ENCODE data around the gene PANK4. TPM values are rescaled to one million over a fixed set of nuclear protein-coding genes. Genes with fewer than 3 reads are reported as not detected.
A peak's percentile ranks its signal among the peaks of the same experiment; 100 is the strongest.

The PANK4 gene
- total and polyA plus RNA-seq, 9 of the 15 experiments (the other 6 are each of a cell fraction or from before 2014, with no cell fraction given), result 0.93 to 55.6 (median 31.5) TPM

- TF ChIP-seq ZNF408 (CRISPR knock-in tag; IDR thresholded peaks at IDR 0.05; ENCODE audit: low read depth) (no peak), KDM1A (IDR thresholded peaks at IDR 0.05) (no peak)
Measured at GRCh38 chr1:2558861-2559260, 32.5 kb upstream of the PANK4 start (continued).

DNA sequence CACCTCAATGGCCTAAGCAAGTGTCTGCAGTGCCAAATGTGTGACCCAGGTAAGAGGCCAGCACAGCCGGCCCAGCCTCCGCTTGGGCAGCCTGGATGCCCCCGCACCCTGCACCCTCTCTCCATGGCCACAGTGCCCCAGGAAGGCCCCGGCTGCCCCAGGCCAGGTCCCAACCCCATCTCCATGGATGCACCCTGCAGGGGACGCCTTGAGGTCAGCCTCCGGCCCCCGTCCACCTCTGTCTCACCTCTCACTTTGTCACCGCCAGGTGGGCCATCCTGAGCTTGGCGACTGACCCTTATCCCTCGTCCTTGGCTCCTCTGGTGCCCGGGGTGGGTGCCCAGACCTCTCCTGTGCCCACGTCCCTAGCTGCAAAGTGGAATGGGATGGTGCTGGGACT is 32.0 kb upstream of the PANK4 start:
- no peaks in the 10 kb centered on the region for H3K36me3 ChIP-seq (ENCODE audit: control insufficient read depth, insufficient read depth, low read length)
- no peak for FAIRE-seq
- WGBS (ENCODE audit: insufficient coverage, low coverage, missing lambda C conversion rate), result 18% methylated on average over 12 of the region's 12 CpGs
- no TSS peak for BruUV-seq (replicated peaks)
- H3K27ac ChIP-seq (ENCODE audit: extremely low read depth, low read depth, low read length), result no peak overlapping the region
- H2AFZ ChIP-seq (ENCODE audit: low read depth, low read length), result no peak overlapping the region
- no peaks in the 10 kb centered on the region for H3K9me1 ChIP-seq (ENCODE audit: control insufficient read depth, insufficient read depth, low read length)
- H3K9ac ChIP-seq (ENCODE audit: insufficient read depth in 1 of 2, low read depth in 2 of 2, low read length in 2 of 2), result no peak overlapping the region
- DNase-seq (ENCODE audit: extremely low read depth in 1 of 4, low spot score in 3 of 4), result no peak
- H3K4me2 ChIP-seq (ENCODE audit: insufficient read depth, low read length), result no peak overlapping the region
- H3K9me3 ChIP-seq (replicated peaks; ENCODE audit: control insufficient read depth, insufficient read depth, low read depth, low read length), result no peaks in the 10 kb centered on the region
- H3K27me3 ChIP-seq (ENCODE audit: control insufficient read depth in 2 of 2, insufficient read depth in 2 of 2, low read length in 2 of 2), result peaks cover 0 to 7% of the 10 kb centered on the region in 2 experiments; a peak in 1 of 5 replicates
- POLR2A ChIA-PET, result interaction anchor here (0.5 to 1.7 kb wide), 4 partner anchors 12 to 601 kb away, joined by 3 to 5 read pairs (median 3); no protein-coding TSS in a partner anchor
- no peak for TF ChIP-seq E2F8 (IDR thresholded peaks at IDR 0.05; ENCODE audit: low read depth, partially characterized antibody)
- 0 out of 4 replicates have a peak, but pooled peaks of 1 of the 2 experiments have one; percentile 3 for TF ChIP-seq UBTF (IDR thresholded peaks at IDR 0.05; ENCODE audit: borderline replicate concordance in 1 of 2, low read depth in 2 of 2, low read length in 2 of 2)
- H3K4me3 ChIP-seq, result no peak overlapping the region
- ATAC-seq, result no peak
- in situ Hi-C loops (cut with MboI), result no loop called here
- H3K4me1 ChIP-seq (replicated peaks in 1 of 2; ENCODE audit: control insufficient read depth in 2 of 2, insufficient read depth in 2 of 2, low read length in 2 of 2), result peaks cover 26 to 91% of the 10 kb centered on the region in 2 experiments
- H3K79me2 ChIP-seq (ENCODE audit: control insufficient read depth, insufficient read depth, low read length), result no peaks in the 10 kb centered on the region
- CTCF ChIA-PET (ENCODE audit: low intra/inter-chr PET ratio), result no interaction called here
- no peaks in the 10 kb centered on the region for H4K20me1 ChIP-seq (replicated peaks; ENCODE audit: control insufficient read depth, insufficient read depth, low read length)
- intact Hi-C loops (cut with micrococcal nuclease), result no loop called here
